ENCODE measurements around the gene MUC7.

Gene MUC7

GRCh38 chr4:70508801-70509200, 36.8 kb downstream of the MUC7 start:
- Histone ChIP-seq H3K4me3 (ENCODE audit: severe bottlenecking) (no peak overlapping the region), H3K36me3 (ENCODE audit: low read depth) (no peaks in the 10 kb centered on the region), H3K27me3 (ENCODE audit: insufficient read depth, poor library complexity, severe bottlenecking) (no peaks in the 10 kb centered on the region), H3K4me1 (ENCODE audit: insufficient read depth, poor library complexity, severe bottlenecking) (no peaks in the 10 kb centered on the region), H3K27ac (ENCODE audit: poor library complexity, severe bottlenecking) (no peak overlapping the region), H3K9me3 (ENCODE audit: severe bottlenecking) (no peaks in the 10 kb centered on the region)
- TF ChIP-seq CTCF (IDR thresholded peaks at IDR 0.05; ENCODE audit: poor library complexity, severe bottlenecking): no peak
- DNase-seq (ENCODE audit: low spot score): no peak
- ATAC-seq (ENCODE audit: low read depth): no peak

GRCh38 chr4:70511365-70511764, 39.4 kb downstream of the MUC7 start:
- Histone ChIP-seq H3K4me3 (ENCODE audit: severe bottlenecking) (no peak overlapping the region), H3K27ac (ENCODE audit: poor library complexity, severe bottlenecking) (no peak overlapping the region), H3K9me3 (ENCODE audit: severe bottlenecking) (no peaks in the 10 kb centered on the region), H3K4me1 (ENCODE audit: insufficient read depth, poor library complexity, severe bottlenecking) (peaks cover 5% of the 10 kb centered on the region), H3K27me3 (ENCODE audit: insufficient read depth, poor library complexity, severe bottlenecking) (no peaks in the 10 kb centered on the region), H3K36me3 (ENCODE audit: low read depth) (no peaks in the 10 kb centered on the region)
- TF ChIP-seq CTCF (IDR thresholded peaks at IDR 0.05; ENCODE audit: poor library complexity, severe bottlenecking): no peak
- ATAC-seq (ENCODE audit: low read depth) (peak; percentile 71), DNase-seq (ENCODE audit: low spot score) (no peak)

GRCh38 chr4:70515367-70516250, 43.6 kb downstream of the MUC7 start:
- ATAC-seq (ENCODE audit: low read depth): peak; percentile 82
- no peaks in the 10 kb centered on the region for H3K27me3 ChIP-seq (ENCODE audit: insufficient read depth, poor library complexity, severe bottlenecking)
- H3K36me3 ChIP-seq (ENCODE audit: low read depth): no peaks in the 10 kb centered on the region
- peaks cover 16% of the 10 kb centered on the region for H3K4me1 ChIP-seq (ENCODE audit: insufficient read depth, poor library complexity, severe bottlenecking)
- no peak for TF ChIP-seq CTCF (IDR thresholded peaks at IDR 0.05; ENCODE audit: poor library complexity, severe bottlenecking)
- H3K27ac ChIP-seq (ENCODE audit: poor library complexity, severe bottlenecking): peak overlapping the region; percentile 94
- H3K9me3 ChIP-seq (ENCODE audit: severe bottlenecking): no peaks in the 10 kb centered on the region
- H3K4me3 ChIP-seq (ENCODE audit: severe bottlenecking): no peak overlapping the region
- no peak for DNase-seq (ENCODE audit: low spot score)

GRCh38 chr4:70518269-70518668, 46.3 kb downstream of the MUC7 start, which contains the start of gene AMTN:
Gene AMTN, plus strand, starts transcription at chr4:70518569. Its CDS starts 209 bp downstream, at chr4:70518778.
- no peak within 1 kb of the TSS for H3K4me3 ChIP-seq (ENCODE audit: severe bottlenecking)
- DNase-seq (ENCODE audit: low spot score) (no peak), ATAC-seq (ENCODE audit: low read depth) (no peak)
- H3K27me3 ChIP-seq (ENCODE audit: insufficient read depth, poor library complexity, severe bottlenecking): no peaks in the 10 kb centered on the region
- no peaks in the 10 kb centered on the region for H3K36me3 ChIP-seq (ENCODE audit: low read depth)
- no peak for TF ChIP-seq CTCF (IDR thresholded peaks at IDR 0.05; ENCODE audit: poor library complexity, severe bottlenecking)
- no peaks in the 10 kb centered on the region for H3K9me3 ChIP-seq (ENCODE audit: severe bottlenecking)
- H3K4me1 ChIP-seq (ENCODE audit: insufficient read depth, poor library complexity, severe bottlenecking): peaks cover 34% of the 10 kb centered on the region
- H3K27ac ChIP-seq (ENCODE audit: poor library complexity, severe bottlenecking): peak within 1 kb of the TSS; percentile 94

GRCh38 chr4:70518716-70519115, 46.7 kb downstream of the MUC7 start:
- no peak for TF ChIP-seq CTCF (IDR thresholded peaks at IDR 0.05; ENCODE audit: poor library complexity, severe bottlenecking)
- H3K27ac ChIP-seq (ENCODE audit: poor library complexity, severe bottlenecking): peak overlapping the region; percentile 36
- DNase-seq (ENCODE audit: low spot score) (no peak), ATAC-seq (ENCODE audit: low read depth) (0 out of 3 replicates have a peak, but pooled peaks have one; percentile 15)
- peaks cover 35% of the 10 kb centered on the region for H3K4me1 ChIP-seq (ENCODE audit: insufficient read depth, poor library complexity, severe bottlenecking)
- no peaks in the 10 kb centered on the region for H3K27me3 ChIP-seq (ENCODE audit: insufficient read depth, poor library complexity, severe bottlenecking)
- H3K36me3 ChIP-seq (ENCODE audit: low read depth): no peaks in the 10 kb centered on the region
- no peaks in the 10 kb centered on the region for H3K9me3 ChIP-seq (ENCODE audit: severe bottlenecking)
- H3K4me3 ChIP-seq (ENCODE audit: severe bottlenecking): no peak overlapping the region

Measured in RWPE2 (cell line).